ENCODE data around the gene CDK14.

The CDK14 gene

GRCh38 chr7:91242097-91242844 lies 646.1 kb downstream of the CDK14 start:
- peak in 1 of 2 experiments; percentile 10 for DNase-seq (ENCODE audit: low spot score in 2 of 2)
- no peak overlapping the region for H3K4me3 ChIP-seq
- H3K27me3 ChIP-seq (ENCODE audit: low read depth) = no peaks in the 10 kb centered on the region
- no peaks in the 10 kb centered on the region for H3K36me3 ChIP-seq (replicated peaks)
- in situ Hi-C loops (cut with MboI; ENCODE audit: low sequenced_read_pairs) = no loop called here
- H3K4me1 ChIP-seq = peaks cover 12% of the 10 kb centered on the region; the same call in 1 of the 2 replicates
- no peaks in the 10 kb centered on the region for H3K9me3 ChIP-seq

GRCh38 chr7:91243591-91244301 lies 647.6 kb downstream of the CDK14 start:
- Histone ChIP-seq H3K9me3 (no peaks in the 10 kb centered on the region), H3K27me3 (ENCODE audit: low read depth) (no peaks in the 10 kb centered on the region), H3K4me3 (no peak overlapping the region), H3K4me1 (peaks cover 12% of the 10 kb centered on the region; the same call in 1 of the 2 replicates), H3K36me3 (replicated peaks) (no peaks in the 10 kb centered on the region)
- in situ Hi-C loops (cut with MboI; ENCODE audit: low sequenced_read_pairs) = no loop called here
- DNase-seq (ENCODE audit: low spot score in 2 of 2) = no peak

- Histone ChIP-seq H3K4me1 (peaks cover 5% of the 10 kb centered on the region; the same call in 1 of the 2 replicates), H3K27me3 (ENCODE audit: low read depth) (no peaks in the 10 kb centered on the region), H3K4me3 (no peak overlapping the region), H3K36me3 (replicated peaks) (no peaks in the 10 kb centered on the region), H3K9me3 (no peaks in the 10 kb centered on the region)
- in situ Hi-C loops (cut with MboI; ENCODE audit: low sequenced_read_pairs) = no loop called here
- no peak for DNase-seq (ENCODE audit: low spot score in 2 of 2)
Measured at GRCh38 chr7:91247500-91247899, 651.4 kb downstream of the CDK14 start.

- no peak overlapping the region for H3K4me3 ChIP-seq
- H3K9me3 ChIP-seq = no peaks in the 10 kb centered on the region
- no peak for DNase-seq (ENCODE audit: low spot score in 2 of 2)
- H3K36me3 ChIP-seq (replicated peaks) = no peaks in the 10 kb centered on the region
- in situ Hi-C loops (cut with MboI; ENCODE audit: low sequenced_read_pairs) = no loop called here
- no peaks in the 10 kb centered on the region for H3K27me3 ChIP-seq (ENCODE audit: low read depth)
- H3K4me1 ChIP-seq = no peaks in the 10 kb centered on the region
Measured at GRCh38 chr7:91248996-91249395, 652.9 kb downstream of the CDK14 start.

GRCh38 chr7:91249506-91250233 lies 653.5 kb downstream of the CDK14 start:
- no peak for DNase-seq (ENCODE audit: low spot score in 2 of 2)
- Histone ChIP-seq H3K36me3 (replicated peaks) (no peaks in the 10 kb centered on the region), H3K4me3 (no peak overlapping the region), H3K4me1 (no peaks in the 10 kb centered on the region), H3K9me3 (no peaks in the 10 kb centered on the region), H3K27me3 (ENCODE audit: low read depth) (no peaks in the 10 kb centered on the region)
- in situ Hi-C loops (cut with MboI; ENCODE audit: low sequenced_read_pairs) = loop anchor here (25.0 kb wide), 1 partner anchor 162 kb away; no protein-coding TSS in a partner anchor

GRCh38 chr7:91250706-91251105 lies 654.6 kb downstream of the CDK14 start:
- Histone ChIP-seq H3K36me3 (replicated peaks) (no peaks in the 10 kb centered on the region), H3K4me3 (no peak overlapping the region), H3K9me3 (no peaks in the 10 kb centered on the region), H3K4me1 (no peaks in the 10 kb centered on the region), H3K27me3 (ENCODE audit: low read depth) (no peaks in the 10 kb centered on the region)
- no peak for DNase-seq (ENCODE audit: low spot score in 2 of 2)
- in situ Hi-C loops (cut with MboI; ENCODE audit: low sequenced_read_pairs) = loop anchor here (25.0 kb wide), 1 partner anchor 163 kb away; no protein-coding TSS in a partner anchor

GRCh38 chr7:91251877-91252276 lies 655.8 kb downstream of the CDK14 start:
- H3K4me3 ChIP-seq = no peak overlapping the region
- no peak for DNase-seq (ENCODE audit: low spot score in 2 of 2)
- no peaks in the 10 kb centered on the region for H3K36me3 ChIP-seq (replicated peaks)
- H3K4me1 ChIP-seq = no peaks in the 10 kb centered on the region
- H3K9me3 ChIP-seq = no peaks in the 10 kb centered on the region
- in situ Hi-C loops (cut with MboI; ENCODE audit: low sequenced_read_pairs) = loop anchor here (25.0 kb wide), 1 partner anchor 165 kb away; no protein-coding TSS in a partner anchor
- H3K27me3 ChIP-seq (ENCODE audit: low read depth) = no peaks in the 10 kb centered on the region

Measured in HAP-1 (cell line).